GM21529 (cell line): ENCODE measurements around the gene CEP68.
"Not testable (repeated sequence)": the region's sequence is repeated elsewhere in the genome, so short reads cannot be mapped to it uniquely, and the experiment has no call there.

Experiments used
- ATAC-seq: cut with Tn5 transposase; IDR thresholded peaks from one replicate; pipeline ENCODE4 v1.9.1; 2021; ENCODE audit not compliant: unreplicated experiment

Gene CEP68

GRCh38 chr2:65079017-65079416, 22.8 kb downstream of the CEP68 start:
- no peak for ATAC-seq

- ATAC-seq = no peak
These were observed 25.0 kb downstream of the CEP68 start for GRCh38 chr2:65081232-65081685.

GRCh38 chr2:65085148-65085547, 28.9 kb downstream of the CEP68 start:
- ATAC-seq = no peak

GRCh38 chr2:65092791-65093190, 36.6 kb downstream of the CEP68 start:
- ATAC-seq = no peak

- ATAC-seq = no peak
These were observed 37.0 kb downstream of the CEP68 start for GRCh38 chr2:65093211-65093610.

- ATAC-seq = no peak
These were observed 40.7 kb downstream of the CEP68 start for GRCh38 chr2:65096948-65097347.

GRCh38 chr2:65097844-65098243, 41.6 kb downstream of the CEP68 start:
- ATAC-seq = no peak

GRCh38 chr2:65098741-65099140, 42.5 kb downstream of the CEP68 start:
- no peak for ATAC-seq

GRCh38 chr2:65101071-65101470, 44.9 kb downstream of the CEP68 start:
- no peak for ATAC-seq

- ATAC-seq = no peak
These were observed 46.9 kb downstream of the CEP68 start for GRCh38 chr2:65103013-65103715.

GRCh38 chr2:65107530-65107929, 51.3 kb downstream of the CEP68 start:
- no peak for ATAC-seq

- no peak for ATAC-seq
These were observed 52.6 kb downstream of the CEP68 start for GRCh38 chr2:65108780-65109179.

- ATAC-seq = no peak
These were observed 56.4 kb downstream of the CEP68 start for GRCh38 chr2:65112633-65113032.

GRCh38 chr2:65113229-65113628, 57.0 kb downstream of the CEP68 start:
- ATAC-seq = no peak

- ATAC-seq = no peak
These were observed 57.6 kb downstream of the CEP68 start for GRCh38 chr2:65113816-65114215.

GRCh38 chr2:65114921-65115320, 58.7 kb downstream of the CEP68 start:
- ATAC-seq = no peak

GRCh38 chr2:65116645-65117044, 60.4 kb downstream of the CEP68 start:
- no peak for ATAC-seq

GRCh38 chr2:65120990-65121693, 64.9 kb downstream of the CEP68 start:
- ATAC-seq = no peak

GRCh38 chr2:65122313-65122712, 66.1 kb downstream of the CEP68 start:
- no peak for ATAC-seq

GRCh38 chr2:65125457-65125856, 69.2 kb downstream of the CEP68 start:
- ATAC-seq = not testable (repeated sequence)

GRCh38 chr2:65128297-65129190, 72.3 kb downstream of the CEP68 start:
- ATAC-seq = no peak
